Measurements from ENCODE around the gene ALKAL2. TPM values are rescaled to one million over a fixed set of nuclear protein-coding genes. Genes with fewer than 3 reads are reported as not detected.

ALKAL2 gene
- total and polyA plus RNA-seq, 10 of the 15 experiments (the other 5 are each of a cell fraction or from before 2014, with no cell fraction given): 0.11 to 0.29 (median 0.11) TPM; not detected in 7

- CTCF ChIA-PET: interaction anchor here (1.0 to 1.6 kb wide), 3 partner anchors 10 to 15 kb away, joined by 4 to 9 read pairs (median 7); no protein-coding TSS in a partner anchor
Observed at GRCh38 chr2:260507-261161, 27.3 kb downstream of the ALKAL2 start.

More at GRCh38 chr2:260507-261161, 27.3 kb downstream of the ALKAL2 start:
- Histone ChIP-seq H3K36me3 (ENCODE audit: control insufficient read depth in 2 of 2, insufficient read depth in 2 of 2, low read length in 1 of 2) (no peaks in the 10 kb centered on the region), H4K20me1 (ENCODE audit: control insufficient read depth, insufficient read depth) (no peaks in the 10 kb centered on the region), H3K27me3 (replicated peaks in 1 of 2; ENCODE audit: control insufficient read depth in 2 of 2, insufficient read depth in 2 of 2, low read length in 1 of 2) (no peaks in the 10 kb centered on the region), H3K4me3 (no peak overlapping the region), H3K9me3 (replicated peaks; ENCODE audit: control insufficient read depth, insufficient read depth, low read length) (peaks cover 6% of the 10 kb centered on the region; the same call in 1 of the 3 replicates), H3K27ac (ENCODE audit: control insufficient read depth, insufficient read depth) (no peak overlapping the region), H3K4me1 (ENCODE audit: control insufficient read depth, insufficient read depth, low read length) (no peaks in the 10 kb centered on the region; the same call in 1 of the 2 replicates), H3K79me2 (ENCODE audit: control insufficient read depth, insufficient read depth, low read length) (peaks cover 10% of the 10 kb centered on the region), H3K4me2 (ENCODE audit: control insufficient read depth, insufficient read depth) (no peak overlapping the region), H2AFZ (ENCODE audit: control insufficient read depth, low read depth, low read length) (no peak overlapping the region), H3K9ac (ENCODE audit: control insufficient read depth, insufficient read depth, low read length) (no peak overlapping the region)
- SMC1A ChIA-PET (ENCODE audit: uncharacterized antibody, unreplicated experiment): interaction anchor here (1.4 kb wide), 1 partner anchor 14 kb away, joined by 5 read pairs; no protein-coding TSS in a partner anchor
- POLR2A ChIA-PET: no interaction called here
- intact Hi-C loops (cut with micrococcal nuclease; ENCODE audit: unreplicated experiment): no loop called here
- TF ChIP-seq NBN (IDR thresholded peaks at IDR 0.05) (no peak), TBL1XR1 (IDR thresholded peaks at IDR 0.05; ENCODE audit: low read depth, low read length) (no peak), SUPT20H (IDR thresholded peaks at IDR 0.05; ENCODE audit: borderline replicate concordance, control insufficient read depth, low read depth, low read length) (no peak), MLLT1 (IDR thresholded peaks at IDR 0.05) (no peak), ZNF274 (IDR thresholded peaks at IDR 0.05; ENCODE audit: insufficient read depth, insufficient read length) (no peak), PAX5 (IDR thresholded peaks at IDR 0.05; ENCODE audit: borderline replicate concordance, low read depth, low read length) (no peak), RAD21 (IDR thresholded peaks at IDR 0.05; ENCODE audit: insufficient read depth, low read depth, low read length) (no peak)
- no TSS peak for BruUV-seq (replicated peaks)
- ATAC-seq (no peak), FAIRE-seq (no peak), DNase-seq (ENCODE audit: low read depth, low spot score) (no peak)
- RAD21 ChIA-PET (ENCODE audit: unreplicated experiment): no interaction called here
- in situ Hi-C loops (cut with MboI): no loop called here
- WGBS (ENCODE audit: insufficient coverage, insufficient replicate concordance, low lambda C conversion rate, missing lambda C conversion rate): 92% methylated on average over 6 of the region's 6 CpGs

All from GM12878 (cell line).